Effector memory CD8-positive, alpha-beta T cell (primary cell): ENCODE results near the gene HPSE2.
"Not testable (repeated sequence)": the region's sequence is repeated elsewhere in the genome, so short reads cannot be mapped to it uniquely, and the experiment has no call there.

Experiments
- ATAC-seq: fragments of 150-1000 bp; cut with Tn5 transposase; replicated peaks from 2 replicates; pipeline ENCODE4 v1.10.0; 2021; ENCODE audit warnings: mild to moderate bottlenecking, moderate library complexity
- DNase-seq, 3 experiments: peaks; one replicate each; pipeline ENCODE4 v3.0.0; 2021
- H3K27ac Mint-ChIP-seq, 2 donors: one replicate each; pipeline ENCODE4 v1.8.0; 2022; ENCODE audit warnings: mild to moderate bottlenecking in 2 of 2, mixed read lengths in 2 of 2, moderate library complexity in 2 of 2
- H3K27me3 Mint-ChIP-seq, 2 donors: one replicate each; pipeline ENCODE4 v1.8.0; 2022; ENCODE audit warnings: mixed read lengths in 2 of 2
- H3K36me3 Mint-ChIP-seq: one replicate; pipeline ENCODE4 v1.8.0; 2022; ENCODE audit warnings: mild to moderate bottlenecking, moderate library complexity, mixed read lengths; ENCODE audit not compliant: insufficient read depth
- H3K4me1 Mint-ChIP-seq, 2 donors: one replicate each; pipeline ENCODE4 v1.8.0; 2022; ENCODE audit warnings: low read depth in 2 of 2, mixed read lengths in 2 of 2
- H3K4me3 Mint-ChIP-seq, 2 donors: one replicate each; pipeline ENCODE4 v1.8.0; 2022; ENCODE audit warnings: mild to moderate bottlenecking in 2 of 2, mixed read lengths in 2 of 2, moderate library complexity in 2 of 2
- H3K9me3 Mint-ChIP-seq, 2 donors: one replicate each; pipeline ENCODE4 v1.8.0; 2022; ENCODE audit warnings: mixed read lengths in 2 of 2
- total RNA-seq, 9 experiments: gene quantifications; one replicate each; lab custom pipeline; 2026; lab: John Stamatoyannopoulos, UW

The HPSE2 gene
- total RNA-seq = 0 to 2.7 (median 0.07) reads per million in 9 experiments

GRCh38 chr10:99235658-99236626 is at the start of gene HPSE2:
HPSE2 (minus strand) TSS chr10:99235852.
- no peak for DNase-seq
- H3K4me1 Mint-ChIP-seq = peaks cover 14% of the 10 kb centered on the region in 2 donors
- H3K36me3 Mint-ChIP-seq = peaks cover 2% of the 10 kb centered on the region
- H3K27ac Mint-ChIP-seq = no peak within 1 kb of the TSS
- H3K9me3 Mint-ChIP-seq = no peaks in the 10 kb centered on the region
- H3K4me3 Mint-ChIP-seq = peak within 1 kb of the TSS; percentile 29 to 80
- no peak for ATAC-seq
- H3K27me3 Mint-ChIP-seq = peaks cover 60 to 95% of the 10 kb centered on the region in 2 donors

- DNase-seq = no peak
- H3K4me3 Mint-ChIP-seq = no peak overlapping the region
- peaks cover 15 to 43% of the 10 kb centered on the region in 2 donors for H3K27me3 Mint-ChIP-seq
- no peaks in the 10 kb centered on the region for H3K36me3 Mint-ChIP-seq
- H3K9me3 Mint-ChIP-seq = no peaks in the 10 kb centered on the region
- H3K27ac Mint-ChIP-seq = no peak overlapping the region
- no peak for ATAC-seq
- no peaks in the 10 kb centered on the region for H3K4me1 Mint-ChIP-seq
Measured at GRCh38 chr10:99280472-99280871, 44.8 kb upstream of the HPSE2 start.

GRCh38 chr10:99279626-99280111 is 44.0 kb upstream of the HPSE2 start:
- Mint-ChIP-seq H3K4me1 (no peaks in the 10 kb centered on the region), H3K27me3 (peaks cover 15 to 41% of the 10 kb centered on the region in 2 donors), H3K4me3 (no peak overlapping the region), H3K27ac (no peak overlapping the region), H3K9me3 (no peaks in the 10 kb centered on the region), H3K36me3 (no peaks in the 10 kb centered on the region)
- DNase-seq (no peak), ATAC-seq (no peak)

- no peaks in the 10 kb centered on the region for H3K36me3 Mint-ChIP-seq
- peaks cover 15 to 33% of the 10 kb centered on the region in 2 donors for H3K27me3 Mint-ChIP-seq
- DNase-seq (no peak), ATAC-seq (no peak)
- H3K9me3 Mint-ChIP-seq = no peaks in the 10 kb centered on the region
- no peaks in the 10 kb centered on the region for H3K4me1 Mint-ChIP-seq
- no peak overlapping the region for H3K27ac Mint-ChIP-seq
- H3K4me3 Mint-ChIP-seq = no peak overlapping the region
Measured at GRCh38 chr10:99276848-99277486, 41.3 kb upstream of the HPSE2 start.

GRCh38 chr10:99266383-99266782 is 30.7 kb upstream of the HPSE2 start:
- H3K36me3 Mint-ChIP-seq = no peaks in the 10 kb centered on the region
- DNase-seq = no peak

GRCh38 chr10:99248824-99249223 is 13.2 kb upstream of the HPSE2 start:
- Mint-ChIP-seq H3K27ac (no peak overlapping the region), H3K36me3 (no peaks in the 10 kb centered on the region), H3K4me3 (no peak overlapping the region), H3K4me1 (no peaks in the 10 kb centered on the region), H3K27me3 (peaks cover 41 to 56% of the 10 kb centered on the region in 2 donors), H3K9me3 (peaks cover 0 to 3% of the 10 kb centered on the region in 2 donors)
- DNase-seq (no peak), ATAC-seq (no peak)

More at GRCh38 chr10:99266383-99266782, 30.7 kb upstream of the HPSE2 start:
- H3K9me3 Mint-ChIP-seq = peaks cover 0 to 4% of the 10 kb centered on the region in 2 donors
- ATAC-seq = no peak
- no peaks in the 10 kb centered on the region for H3K4me1 Mint-ChIP-seq
- no peak overlapping the region for H3K4me3 Mint-ChIP-seq
- H3K27ac Mint-ChIP-seq = no peak overlapping the region
- peaks cover 5 to 26% of the 10 kb centered on the region in 2 donors for H3K27me3 Mint-ChIP-seq

GRCh38 chr10:99247893-99248292 is 12.2 kb upstream of the HPSE2 start:
- not testable (repeated sequence) for DNase-seq, H3K4me1 Mint-ChIP-seq, H3K4me3 Mint-ChIP-seq, H3K9me3 Mint-ChIP-seq, H3K36me3 Mint-ChIP-seq, H3K27ac Mint-ChIP-seq, ATAC-seq
- peaks cover 37 to 56% of the 10 kb centered on the region in 2 donors for H3K27me3 Mint-ChIP-seq

- peaks cover 2% of the 10 kb centered on the region for H3K36me3 Mint-ChIP-seq
- H3K4me3 Mint-ChIP-seq = no peak overlapping the region
- no peaks in the 10 kb centered on the region for H3K9me3 Mint-ChIP-seq
- H3K27ac Mint-ChIP-seq = no peak overlapping the region
- peaks cover 60 to 91% of the 10 kb centered on the region in 2 donors for H3K27me3 Mint-ChIP-seq
- DNase-seq = no peak
- peaks cover 14% of the 10 kb centered on the region in 2 donors for H3K4me1 Mint-ChIP-seq
- no peak for ATAC-seq
Measured at GRCh38 chr10:99236627-99237309, 1.1 kb upstream of the HPSE2 start.

- Mint-ChIP-seq H3K4me1 (peaks cover 14% of the 10 kb centered on the region in 2 donors), H3K36me3 (peaks cover 2% of the 10 kb centered on the region), H3K9me3 (no peaks in the 10 kb centered on the region), H3K27ac (no peak overlapping the region), H3K4me3 (peak overlapping the region; percentile 29 to 80), H3K27me3 (peaks cover 64 to 95% of the 10 kb centered on the region in 2 donors)
- DNase-seq (no peak), ATAC-seq (no peak)
Measured at GRCh38 chr10:99234791-99235657, 628 bp downstream of the HPSE2 start.

- H3K27ac Mint-ChIP-seq = no peak overlapping the region
- ATAC-seq (peak; percentile 59), DNase-seq (peak in 2 of 3 experiments; percentile 2 to 4)
- peak overlapping the region; percentile 29 to 80 for H3K4me3 Mint-ChIP-seq
- H3K4me1 Mint-ChIP-seq = peaks cover 14% of the 10 kb centered on the region in 2 donors
- H3K36me3 Mint-ChIP-seq = no peaks in the 10 kb centered on the region
- H3K9me3 Mint-ChIP-seq = no peaks in the 10 kb centered on the region
- H3K27me3 Mint-ChIP-seq = peaks cover 64 to 94% of the 10 kb centered on the region in 2 donors
Measured at GRCh38 chr10:99234041-99234790, 1.4 kb downstream of the HPSE2 start.

GRCh38 chr10:99233689-99234037 is 2.0 kb downstream of the HPSE2 start:
- Mint-ChIP-seq H3K27ac (no peak overlapping the region), H3K36me3 (no peaks in the 10 kb centered on the region), H3K4me1 (peaks cover 14% of the 10 kb centered on the region in 2 donors), H3K27me3 (peaks cover 65 to 93% of the 10 kb centered on the region in 2 donors), H3K9me3 (no peaks in the 10 kb centered on the region), H3K4me3 (peak overlapping the region; percentile 29 to 80)
- ATAC-seq (no peak), DNase-seq (no peak)
